ENCODE measurements around the gene LGALS12.
"Not testable (repeated sequence)": the region's sequence is repeated elsewhere in the genome, so short reads cannot be mapped to it uniquely, and the experiment has no call there.

LGALS12 gene

DNA sequence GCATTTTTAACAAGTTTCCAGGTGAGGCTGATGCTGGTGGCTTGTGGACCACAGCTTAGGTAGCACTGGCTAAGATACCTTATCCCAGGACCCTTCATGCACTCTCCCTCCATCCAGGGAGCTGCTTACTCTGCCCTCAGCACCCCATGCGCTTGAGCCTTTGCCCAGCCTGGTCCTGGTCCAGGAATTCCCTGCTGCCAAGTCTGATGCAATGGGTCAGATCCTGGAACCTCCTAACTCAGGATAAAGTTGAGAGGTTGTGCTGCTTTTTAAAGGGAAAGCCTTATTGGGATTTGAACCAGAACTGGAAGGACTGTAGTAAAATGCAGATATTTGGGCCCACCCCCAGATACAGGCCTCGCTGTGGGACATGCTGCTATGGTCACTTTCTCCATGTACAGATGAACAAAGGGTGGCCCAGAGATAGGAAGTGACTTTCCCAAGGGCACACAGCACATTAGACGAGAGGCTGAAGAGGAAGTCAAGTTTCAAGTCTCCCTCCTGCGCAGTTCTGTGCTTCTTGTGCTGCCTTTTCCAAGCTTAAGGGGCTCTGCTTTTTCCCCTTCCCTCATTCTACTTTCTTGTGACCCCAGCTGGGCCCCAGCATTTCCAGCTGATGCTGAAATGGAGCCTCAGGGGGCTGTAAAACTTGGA is 824 bp upstream of the LGALS12 start:
- no peak for DNase-seq (ENCODE audit: low spot score)

DNA sequence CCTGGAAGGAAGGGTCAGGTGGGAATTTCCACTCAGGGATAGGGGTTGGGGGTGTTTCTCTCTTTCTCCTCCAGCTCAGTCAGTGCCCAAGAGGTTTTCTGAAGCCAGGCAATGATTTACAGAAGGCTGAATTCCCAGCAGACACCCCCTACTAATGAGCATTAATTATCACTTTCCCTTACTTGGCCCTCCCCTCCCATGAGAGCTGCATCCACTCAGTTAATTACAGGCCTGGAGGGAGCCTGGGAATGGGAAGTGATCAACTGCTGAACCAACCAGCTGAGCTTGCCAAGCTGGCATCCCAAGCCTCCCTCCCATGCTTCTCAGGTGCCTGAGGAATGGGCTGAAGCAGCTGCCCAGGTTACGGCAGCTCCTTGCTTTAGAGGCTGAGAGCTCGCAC is 992 bp downstream of the LGALS12 start:
- DNase-seq (ENCODE audit: low spot score): no peak

DNA sequence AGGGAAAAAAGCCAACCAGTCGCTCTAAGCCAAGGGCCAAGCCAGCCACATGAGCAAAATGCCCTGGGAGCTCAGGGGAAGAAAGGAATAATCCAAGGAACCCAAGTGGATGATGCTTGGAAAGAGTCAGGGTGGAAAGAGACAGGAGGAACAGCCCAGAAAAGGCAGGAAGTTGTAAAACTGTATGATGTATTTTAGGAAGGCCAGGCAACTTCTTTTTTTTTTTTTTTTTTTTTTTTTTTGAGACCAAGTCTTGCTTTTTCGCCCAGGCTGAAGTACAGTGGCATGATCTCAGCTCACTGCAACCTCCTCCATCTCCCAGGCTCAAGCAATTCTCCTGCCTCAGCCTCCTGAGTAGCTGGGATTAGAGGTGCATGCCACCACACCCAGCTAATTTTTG is 1.6 kb downstream of the LGALS12 start:
- DNase-seq (ENCODE audit: low spot score): no peak

DNA sequence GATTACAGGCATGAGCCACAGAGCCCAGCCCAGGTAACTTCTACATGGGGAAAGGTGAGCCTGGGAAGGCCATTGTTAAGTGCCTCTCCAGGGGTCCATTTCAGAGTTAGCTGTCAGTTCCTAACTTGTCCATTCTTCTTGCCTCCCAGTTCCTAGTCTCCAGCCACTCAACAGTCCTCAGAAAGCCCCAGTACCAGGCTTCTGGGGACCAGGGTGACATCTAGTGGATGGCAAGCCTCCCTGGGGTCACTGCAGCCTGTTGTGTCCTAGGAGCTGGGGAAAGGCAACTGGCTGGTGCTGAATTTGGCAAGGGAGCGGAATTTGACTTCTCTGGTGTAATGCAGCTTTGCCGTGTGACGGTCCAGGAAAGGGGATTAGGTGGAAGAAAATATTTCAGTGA is 2.1 kb downstream of the LGALS12 start:
- no peak for DNase-seq (ENCODE audit: low spot score)

DNA sequence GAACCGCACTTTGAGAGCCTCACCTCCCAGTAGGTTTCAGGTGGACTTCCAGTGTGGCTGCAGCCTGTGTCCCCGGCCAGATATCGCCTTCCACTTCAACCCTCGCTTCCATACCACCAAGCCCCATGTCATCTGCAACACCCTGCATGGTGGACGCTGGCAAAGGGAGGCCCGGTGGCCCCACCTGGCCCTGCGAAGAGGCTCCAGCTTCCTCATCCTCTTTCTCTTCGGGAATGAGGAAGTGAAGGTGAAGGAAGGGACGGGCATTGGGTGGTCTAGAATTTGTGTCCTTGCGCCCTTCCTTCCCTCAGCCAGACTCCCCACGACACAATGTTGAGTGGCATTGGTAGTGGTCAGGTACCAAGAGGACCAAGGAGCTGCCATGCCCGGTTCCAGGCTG is 2.9 kb downstream of the LGALS12 start:
- DNase-seq (ENCODE audit: low spot score): no peak

DNA sequence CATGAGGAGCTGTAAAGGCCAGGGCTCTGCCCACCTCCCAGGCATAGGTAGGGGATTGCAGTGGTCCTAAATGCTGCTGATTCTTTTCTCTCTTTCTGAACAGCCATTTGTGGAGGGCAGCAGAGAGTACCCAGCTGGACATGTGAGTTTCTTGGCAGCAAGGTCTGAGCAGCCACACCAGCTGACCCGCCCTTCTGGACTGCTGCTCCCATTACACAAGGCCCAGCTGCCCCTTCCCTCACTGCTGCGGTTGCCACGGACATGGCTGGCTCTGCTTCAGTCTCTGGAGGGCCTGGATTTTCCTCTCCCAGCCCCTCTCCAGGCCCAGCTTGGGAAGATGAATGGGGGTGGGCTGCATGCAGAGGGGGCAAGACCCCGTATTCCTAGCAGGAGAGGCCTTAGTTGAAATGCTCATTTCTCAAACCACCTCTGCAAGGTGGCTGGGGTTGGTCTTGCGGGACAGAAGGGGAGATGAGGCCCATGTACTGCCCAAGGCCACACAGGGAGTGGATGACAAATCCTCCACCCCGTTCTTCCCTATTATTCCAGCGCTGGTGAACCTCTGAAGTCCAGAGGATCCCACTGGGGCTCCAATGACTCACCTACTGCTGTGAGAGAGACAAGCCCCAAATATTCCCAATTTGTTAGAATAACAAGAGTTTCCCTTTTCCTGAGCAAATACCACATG is 4.6 kb downstream of the LGALS12 start:
- no peak for DNase-seq (ENCODE audit: low spot score)

DNA sequence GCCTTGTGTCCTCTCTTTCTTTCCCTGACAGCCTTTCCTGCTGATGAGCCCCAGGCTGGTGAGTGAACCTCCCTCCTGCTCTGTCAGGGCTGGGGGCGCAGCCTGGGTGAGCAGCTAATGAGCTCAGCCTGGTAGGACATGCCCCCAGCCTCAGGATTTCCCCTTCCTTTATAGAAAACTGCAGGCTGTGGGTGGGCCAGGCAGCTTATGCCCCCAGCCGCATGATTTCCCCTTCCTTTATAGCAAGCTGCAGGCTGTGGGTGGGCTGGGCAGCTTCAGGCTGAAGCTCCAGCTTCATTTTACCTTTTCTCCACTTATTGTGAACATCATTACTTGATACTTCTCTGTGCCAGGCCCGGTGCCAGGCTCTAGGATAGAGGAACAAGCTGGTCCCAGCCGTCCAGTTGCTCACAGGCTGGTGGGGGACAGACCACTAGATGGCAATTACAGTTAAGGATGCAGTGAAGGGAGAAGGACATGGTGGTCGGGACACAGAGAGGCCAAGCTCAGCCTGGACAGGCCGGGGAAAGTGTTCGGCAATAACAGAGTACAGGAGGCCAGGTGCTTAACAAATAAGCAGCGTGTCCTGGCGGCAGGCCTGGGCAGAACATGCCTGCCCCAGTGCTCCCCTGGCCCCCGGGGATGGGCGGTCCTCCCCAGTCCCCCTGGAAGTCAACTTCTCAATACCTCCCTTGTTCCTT is 5.3 kb downstream of the LGALS12 start:
- no peak for DNase-seq (ENCODE audit: low spot score)

DNA sequence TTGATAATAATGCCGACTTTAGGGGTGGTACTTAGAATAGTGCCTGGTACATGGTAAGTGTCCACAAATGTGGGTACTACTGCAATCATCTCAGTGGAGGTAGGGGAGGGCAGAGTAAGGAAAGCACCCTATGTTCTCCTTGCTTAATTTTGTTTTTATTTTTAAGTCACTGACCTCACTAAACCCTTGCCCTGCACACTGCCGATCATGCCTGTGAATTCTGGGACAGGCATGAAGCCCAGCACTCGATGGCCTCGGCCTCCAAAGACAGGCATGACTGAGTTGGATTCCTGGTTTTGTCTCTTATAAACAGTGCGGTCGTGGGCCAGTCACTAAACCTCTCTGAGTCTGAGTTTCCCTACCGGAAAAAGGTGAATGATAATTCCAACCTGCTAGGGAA is 6.9 kb downstream of the LGALS12 start:
- DNase-seq (ENCODE audit: low spot score): no peak

DNA sequence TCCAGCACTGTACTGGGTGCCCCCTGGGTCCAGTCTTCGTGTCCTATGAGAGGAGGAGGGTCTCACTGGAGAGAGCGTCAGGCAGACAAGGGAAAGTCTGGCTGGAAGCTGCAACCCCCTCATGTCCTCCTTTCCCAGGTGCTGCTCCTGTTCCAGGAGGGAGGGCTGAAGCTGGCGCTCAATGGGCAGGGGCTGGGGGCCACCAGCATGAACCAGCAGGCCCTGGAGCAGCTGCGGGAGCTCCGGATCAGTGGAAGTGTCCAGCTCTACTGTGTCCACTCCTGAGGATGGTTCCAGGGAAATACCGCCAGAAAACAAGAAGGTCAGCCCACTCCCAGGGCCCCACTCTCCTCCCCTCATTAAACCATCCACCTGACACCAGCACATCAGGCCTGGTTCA is 10.2 kb downstream of the LGALS12 start:
- DNase-seq (ENCODE audit: low spot score): no peak

DNA sequence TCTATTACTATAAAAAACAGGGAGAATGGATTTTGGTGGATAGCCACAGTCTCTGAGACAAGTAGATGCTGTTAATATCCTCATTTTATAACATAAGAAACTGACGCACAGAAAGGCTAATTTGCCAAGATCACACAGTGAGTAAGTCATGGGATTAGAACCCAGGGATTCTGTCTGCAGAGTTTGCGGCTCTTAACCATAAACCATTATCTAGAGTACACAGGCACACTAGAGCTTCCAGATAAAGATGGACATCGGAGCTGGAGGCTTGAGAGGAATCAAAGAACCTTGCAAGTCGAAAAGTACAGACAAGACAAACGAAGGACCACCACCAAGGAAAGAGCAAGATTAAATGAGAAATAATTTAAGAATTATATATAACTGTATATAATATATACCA is 11.3 kb downstream of the LGALS12 start:
- DNase-seq (ENCODE audit: low spot score): no peak

DNA sequence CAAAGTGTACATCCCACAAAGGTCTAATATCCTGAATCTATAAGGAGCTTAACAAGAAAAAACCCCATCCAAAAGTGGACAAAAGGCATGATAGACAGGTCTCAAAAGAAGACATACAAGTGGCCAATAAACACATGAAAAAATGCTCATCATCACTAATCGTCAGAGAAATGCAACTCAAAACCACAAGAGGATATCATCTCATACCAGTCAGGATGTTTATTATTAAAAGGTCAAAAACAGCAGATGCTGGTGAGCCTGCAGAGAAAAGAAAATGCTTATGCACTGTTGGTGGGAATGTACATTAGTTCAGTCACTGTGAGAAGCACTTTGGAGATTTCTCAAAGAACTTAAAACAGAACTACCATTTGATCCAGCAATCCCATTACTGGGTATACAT is 12.7 kb downstream of the LGALS12 start:
- DNase-seq (ENCODE audit: low spot score): no peak

DNA sequence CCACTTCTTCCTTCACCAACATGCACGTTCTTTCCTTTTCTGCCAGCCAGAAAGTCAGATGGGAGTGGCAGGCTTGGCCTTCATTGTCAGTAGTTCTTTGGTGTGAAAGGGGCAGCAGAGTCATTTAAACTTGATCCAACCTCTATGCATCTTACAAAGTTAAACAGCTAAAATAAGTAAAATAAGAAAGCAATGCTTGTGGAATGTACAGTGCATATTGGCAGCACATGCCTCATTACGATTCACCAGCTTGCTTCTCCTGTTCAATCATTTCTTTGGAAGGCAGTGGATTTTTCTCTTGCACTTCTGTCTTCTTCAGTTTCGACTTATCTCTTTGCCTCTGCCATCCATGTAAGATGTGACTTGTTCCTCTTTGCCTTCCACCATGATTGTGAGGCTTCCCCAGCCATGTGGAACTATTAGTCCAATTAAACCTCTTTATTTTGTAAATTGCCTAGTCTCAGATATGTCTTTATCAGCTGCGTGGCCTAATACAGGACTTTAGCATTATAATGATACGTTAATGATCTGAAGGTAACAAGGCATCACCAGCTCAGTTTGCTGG is 14.8 kb downstream of the LGALS12 start:
- no peak for DNase-seq (ENCODE audit: low spot score)

DNA sequence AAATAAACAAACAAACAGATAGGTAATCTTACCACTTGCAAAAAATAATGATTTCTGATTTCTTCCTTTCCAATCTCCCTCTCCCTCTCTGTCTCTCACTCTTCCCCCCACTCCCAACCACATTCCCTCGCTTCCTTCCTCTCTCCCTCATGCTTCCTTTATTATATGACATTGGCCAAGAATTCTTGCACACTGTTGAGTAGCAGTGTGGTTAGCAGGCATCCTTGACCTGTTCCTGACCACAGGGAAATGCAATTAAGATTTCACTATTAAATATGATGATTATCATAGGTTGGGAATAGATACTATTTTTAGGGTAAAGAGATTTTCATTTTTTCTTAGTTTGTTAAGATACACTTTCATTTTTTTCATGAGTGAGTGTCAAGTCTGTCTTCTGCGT is 16.0 kb downstream of the LGALS12 start:
- DNase-seq (ENCODE audit: low spot score): no peak

DNA sequence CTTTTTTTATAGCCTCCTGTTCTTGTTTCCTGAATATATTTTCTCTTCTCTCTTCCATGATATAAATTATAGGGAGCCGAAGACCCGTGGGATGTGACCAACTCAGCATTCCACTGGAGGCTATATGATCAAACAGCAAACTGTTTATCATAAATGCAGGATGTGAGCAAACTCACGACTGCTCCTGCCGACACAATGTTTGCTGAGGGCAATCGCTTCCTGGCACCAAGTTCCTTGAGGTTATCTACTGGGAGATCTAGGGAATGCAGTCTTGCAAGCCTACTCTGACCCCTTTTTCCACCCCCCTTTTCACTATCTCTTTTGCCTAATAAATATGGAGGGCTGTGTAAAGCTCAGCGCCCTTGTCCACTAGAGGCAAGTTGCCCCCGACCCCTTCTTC is 17.3 kb downstream of the LGALS12 start:
- DNase-seq (ENCODE audit: low spot score): no peak

DNA sequence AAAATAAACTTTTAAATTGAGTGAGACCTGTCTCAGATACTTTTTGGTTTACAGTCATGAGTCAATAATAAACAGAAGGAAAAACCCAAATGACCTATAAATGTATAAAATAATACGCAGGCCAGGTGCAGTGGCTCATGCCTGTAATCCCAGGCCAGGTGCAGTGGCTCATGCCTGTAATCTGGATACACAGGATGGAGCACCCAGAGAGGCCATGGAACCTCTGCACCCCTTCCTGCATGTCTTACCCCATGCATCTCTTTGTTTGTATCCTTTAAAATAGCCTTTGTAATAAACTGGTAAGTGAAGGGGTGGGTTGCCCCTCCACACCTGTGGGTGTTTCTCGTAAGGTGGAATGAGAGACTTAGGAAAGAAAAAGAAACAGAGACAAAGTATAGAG is 21.8 kb downstream of the LGALS12 start:
- DNase-seq (ENCODE audit: low spot score): no peak

DNA sequence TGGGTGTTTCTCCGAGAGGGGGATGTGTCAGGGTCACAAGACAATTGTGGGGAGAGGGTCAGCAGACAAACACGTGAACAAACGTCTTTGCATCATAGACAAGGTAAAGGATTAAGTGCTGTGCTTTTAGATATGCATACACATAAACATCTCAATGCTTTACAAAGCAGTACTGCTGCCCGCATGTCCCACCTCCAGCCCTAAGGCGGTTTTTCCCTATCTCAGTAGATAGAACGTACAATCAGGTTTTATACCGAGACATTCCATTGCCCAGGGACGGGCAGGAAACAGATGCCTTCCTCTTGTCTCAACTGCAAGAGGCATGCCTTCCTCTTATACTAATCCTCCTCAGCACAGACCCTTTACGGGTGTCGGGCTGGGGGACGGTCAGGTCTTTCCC is 22.3 kb downstream of the LGALS12 start:
- not testable (repeated sequence) for DNase-seq (ENCODE audit: low spot score)

DNA sequence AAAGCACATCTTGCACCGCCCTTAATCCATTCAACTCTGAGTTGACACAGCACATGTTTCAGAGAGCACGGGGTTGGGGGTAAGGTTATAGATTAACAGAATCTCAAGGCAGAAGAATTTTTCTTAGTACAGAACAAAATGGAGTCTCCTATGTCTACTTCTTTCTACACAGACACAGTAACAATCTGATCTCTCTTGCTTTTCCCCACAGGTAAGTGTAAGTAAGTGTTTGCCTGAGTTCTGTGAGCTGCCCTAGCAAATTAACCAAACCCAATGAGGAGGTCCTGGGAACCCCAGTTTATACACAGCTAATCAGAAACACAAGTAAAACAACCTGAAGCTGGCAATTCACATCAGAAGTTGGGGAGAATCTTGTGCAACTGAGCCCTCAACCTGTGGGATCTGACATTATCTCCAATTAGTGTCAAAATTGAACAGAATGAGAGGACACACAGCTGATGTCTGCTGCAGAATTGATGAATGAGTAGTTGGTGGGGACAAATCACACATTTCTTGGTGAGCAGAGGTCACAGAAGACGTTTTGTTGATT is 22.9 kb downstream of the LGALS12 start:
- not testable (repeated sequence) for DNase-seq (ENCODE audit: low spot score)

DNA sequence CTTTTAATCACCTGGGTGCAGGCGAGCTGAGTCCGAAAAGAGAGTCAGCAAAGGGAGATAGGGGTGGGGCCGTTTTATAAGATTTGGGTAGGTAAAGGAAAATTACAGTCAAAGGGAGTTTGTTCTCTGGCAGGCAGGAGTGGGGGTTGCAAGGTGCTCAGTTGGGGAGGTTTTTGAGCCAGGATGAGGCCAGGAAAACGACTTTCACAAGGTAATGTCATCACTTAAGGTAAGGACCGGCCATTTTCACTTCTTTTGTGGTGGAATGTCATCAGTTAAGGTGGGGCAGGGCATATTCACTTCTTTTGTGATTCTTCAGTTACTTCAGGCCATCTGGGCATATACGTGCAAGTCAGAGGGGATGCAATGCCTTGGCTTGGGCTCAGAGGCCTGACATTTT is 23.5 kb downstream of the LGALS12 start:
- not testable (repeated sequence) for DNase-seq (ENCODE audit: low spot score)

DNA sequence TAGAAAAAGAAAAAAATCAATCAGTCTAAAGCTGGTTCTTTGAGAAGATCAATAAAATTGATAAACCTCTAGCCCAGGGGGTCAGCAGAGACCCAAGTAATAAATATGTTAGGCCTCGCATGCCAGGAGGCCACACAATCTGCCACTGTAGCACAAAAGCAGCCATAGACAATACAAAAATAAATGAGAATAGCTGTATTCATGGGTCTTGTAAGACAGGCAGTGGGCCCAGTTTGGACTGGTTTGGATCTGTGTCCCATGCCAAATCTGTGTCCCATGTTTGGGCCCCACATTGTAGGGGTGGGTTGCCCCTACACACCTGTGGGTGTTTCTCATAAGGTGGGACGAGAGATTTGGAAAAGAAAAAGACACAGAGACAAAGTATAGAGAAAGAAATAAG is 24.1 kb downstream of the LGALS12 start:
- no peak for DNase-seq (ENCODE audit: low spot score)

DNA sequence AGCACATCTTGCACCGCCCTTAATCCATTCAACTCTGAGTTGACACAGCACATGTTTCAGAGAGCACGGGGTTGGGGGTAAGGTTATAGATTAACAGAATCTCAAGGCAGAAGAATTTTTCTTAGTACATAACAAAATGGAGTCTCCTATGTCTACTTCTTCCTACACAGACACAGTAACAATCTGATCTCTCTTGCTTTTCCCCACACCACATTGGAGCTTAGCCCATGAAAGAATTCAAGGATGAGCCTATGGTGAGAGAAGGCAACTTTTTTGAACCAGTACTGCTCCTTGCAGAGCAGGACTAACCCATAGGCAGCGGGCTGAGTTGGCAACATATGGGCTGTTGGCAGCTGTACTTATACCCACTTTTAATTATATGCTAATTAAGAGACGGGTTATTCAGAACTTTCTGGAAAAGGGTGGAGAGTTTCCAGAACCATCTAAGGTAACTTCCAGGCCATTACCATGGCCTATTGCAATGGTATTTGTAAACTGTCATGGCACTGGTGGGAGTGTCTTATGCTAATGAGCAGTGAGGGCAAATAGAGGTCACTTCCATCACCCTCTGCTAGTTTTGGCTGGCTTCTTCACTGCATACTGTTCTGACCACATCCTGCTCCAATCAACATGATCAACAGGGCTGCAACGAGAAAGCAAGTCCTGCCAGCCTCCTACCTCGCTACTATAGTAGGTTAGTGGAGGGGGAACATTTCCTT is 25.3 kb downstream of the LGALS12 start:
- DNase-seq (ENCODE audit: low spot score): not testable (repeated sequence)

DNA sequence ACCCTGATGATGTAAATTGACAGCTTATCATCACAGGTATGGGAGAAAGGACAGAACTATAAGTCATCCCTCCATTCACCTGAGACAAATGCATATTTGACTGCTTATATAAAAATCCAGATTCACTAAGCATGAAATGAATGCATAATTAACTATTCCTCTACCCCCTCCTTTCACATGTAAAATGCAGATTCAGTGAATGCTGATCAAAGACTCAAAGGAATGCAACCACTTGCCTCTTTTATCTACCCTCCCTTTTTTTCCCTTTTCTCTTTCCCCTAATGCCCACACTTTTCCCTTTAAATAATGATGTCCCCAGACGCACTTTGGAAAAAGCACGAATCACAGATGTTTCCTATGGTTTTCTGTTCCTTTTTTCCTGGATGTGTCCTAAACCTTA is 26.2 kb downstream of the LGALS12 start:
- DNase-seq (ENCODE audit: low spot score): no peak

DNA sequence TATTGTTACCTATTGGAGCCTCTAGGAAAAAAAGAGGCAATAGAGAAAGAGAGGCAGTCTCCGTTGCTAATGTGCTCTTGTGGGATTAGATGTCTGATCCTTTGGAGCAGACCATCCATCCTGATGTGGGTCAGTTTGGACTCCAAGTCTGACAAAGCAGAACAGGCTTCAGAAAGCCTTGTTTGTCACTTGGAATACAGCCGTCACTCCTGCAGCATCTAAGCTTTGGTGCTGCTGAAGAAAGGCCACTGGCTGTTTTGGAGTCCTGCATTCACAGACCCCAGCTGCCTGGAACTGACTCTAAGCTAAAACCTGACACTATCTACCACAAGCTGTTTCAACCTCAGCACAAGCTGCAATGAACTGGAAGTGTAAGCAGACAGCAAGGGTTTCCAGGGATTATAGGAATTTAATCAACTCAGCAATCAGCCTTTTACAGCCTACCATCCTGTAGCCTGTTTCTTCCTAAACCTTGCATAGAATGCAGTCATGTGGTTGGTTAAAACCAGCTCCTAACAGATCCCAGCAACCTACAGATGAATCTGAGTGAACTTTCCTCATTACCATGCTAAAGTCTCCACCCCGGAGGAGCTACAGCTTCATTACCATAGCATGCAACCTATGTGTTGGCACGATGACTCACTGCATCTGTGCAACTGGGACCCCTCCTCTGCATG is 27.1 kb downstream of the LGALS12 start:
- DNase-seq (ENCODE audit: low spot score): no peak
